Kidney (tissue), 14 donors: ENCODE data around the gene TANGO2. TPM values are rescaled to one million over a fixed set of nuclear protein-coding genes. Genes with fewer than 3 reads are reported as not detected.

ENCODE experiments used
- DNase-seq, 5 donors: peaks; one replicate each; pipeline ENCODE4 v3.0.0-alpha.2; 2013 to 2020
- FAIRE-seq: peaks from 2 replicates; lab custom pipeline; 2012; peaks lifted over from hg19 to GRCh38; lab: Jason Lieb, UNC
- H3K27ac ChIP-seq, 2 donors: one replicate each; pipeline ENCODE4 v1.7.0; 2013; ENCODE audit warnings: low read depth in 2 of 2, low read length in 2 of 2, inconsistent platforms in 1 of 2
- H3K27me3 ChIP-seq: one replicate; pipeline ENCODE4 v1.7.1; 2013; ENCODE audit warnings: low read length, inconsistent platforms; ENCODE audit not compliant: control insufficient read depth, insufficient read depth
- H3K36me3 ChIP-seq, 3 donors: one replicate each; pipeline versions ENCODE4 v1.7.0 to v1.7.1; 2013; ENCODE audit warnings: low read length in 3 of 3, control low read depth in 1 of 3, inconsistent platforms in 1 of 3; ENCODE audit not compliant: insufficient read depth in 3 of 3, control insufficient read depth in 2 of 3
- H3K4me1 ChIP-seq, 3 donors: one replicate each; pipeline versions ENCODE4 v1.7.0 to v1.7.1; 2013; ENCODE audit warnings: low read length in 3 of 3, inconsistent platforms in 1 of 3, low read depth in 1 of 3; ENCODE audit not compliant: control insufficient read depth in 2 of 3, insufficient read depth in 2 of 3
- H3K4me3 ChIP-seq, 3 donors: one replicate each; pipeline versions ENCODE4 v1.7.0 to v1.8.1; 2013; ENCODE audit warnings: low read length in 3 of 3, control low read depth in 1 of 3, inconsistent platforms in 1 of 3
- H3K9ac ChIP-seq, 3 donors: one replicate each; pipeline versions ENCODE4 v1.7.0 to v1.7.1; 2013; ENCODE audit warnings: low read length in 3 of 3, control low read depth in 1 of 3, inconsistent platforms in 1 of 3
- H3K9me3 ChIP-seq, 3 donors: one replicate each; pipeline versions ENCODE4 v1.7.0 to v1.7.1; 2013; ENCODE audit warnings: low read length in 3 of 3, control low read depth in 1 of 3, inconsistent platforms in 1 of 3; ENCODE audit not compliant: control insufficient read depth in 2 of 3, insufficient read depth in 1 of 3
- intact Hi-C: fragments of 100-400 bp; cut with DNase I; formaldehyde crosslinking; loops from one replicate; pipeline ENCODE4 v1.11.1; 2022
- polyA plus RNA-seq: library from polyadenylated mRNA; stranded (reverse); fragments of 350-450 nt; fragmentation: Illumina TruSeq; extraction: RNeasy Lipid Tissue Mini Kit (QIAGEN cat#74804); gene quantifications from one replicate; pipeline ENCODE4 v1.2.3, GENCODE V29; 2014; ENCODE audit warnings: low read depth, low replicate concordance; ENCODE audit not compliant: insufficient read depth
- total RNA-seq: library from RNA; stranded (reverse); fragmentation: NEBNext Ultra II Directional; extraction: Animal tissue kit (Norgen Biotek cat#: 25700); gene quantifications from one replicate; pipeline ENCODE4 v1.2.1, GENCODE V29; 2021
- TF ChIP-seq, protein P1 (sequence below): IDR thresholded peaks from 3 replicates; pipeline ENCODE4 v1.5.1; 2012; ENCODE audit warnings: mild to moderate bottlenecking, moderate library complexity, borderline replicate concordance; ENCODE audit not compliant: insufficient read depth; ENCODE audit errors: extremely low read depth
- donor health status: control.
- donor health status: control.
- donor health status: control.
- donor health status: control.
- donor health status: control.
- donor health status: DM: yes; HTN: yes; CAD: no.
- donor health status: Normal renal cell carcinoma (clear cell type).

Gene TANGO2
- total and polyA plus RNA-seq, 2 donors from 2014 or later: 27.7 to 37.3 TPM

DNA sequence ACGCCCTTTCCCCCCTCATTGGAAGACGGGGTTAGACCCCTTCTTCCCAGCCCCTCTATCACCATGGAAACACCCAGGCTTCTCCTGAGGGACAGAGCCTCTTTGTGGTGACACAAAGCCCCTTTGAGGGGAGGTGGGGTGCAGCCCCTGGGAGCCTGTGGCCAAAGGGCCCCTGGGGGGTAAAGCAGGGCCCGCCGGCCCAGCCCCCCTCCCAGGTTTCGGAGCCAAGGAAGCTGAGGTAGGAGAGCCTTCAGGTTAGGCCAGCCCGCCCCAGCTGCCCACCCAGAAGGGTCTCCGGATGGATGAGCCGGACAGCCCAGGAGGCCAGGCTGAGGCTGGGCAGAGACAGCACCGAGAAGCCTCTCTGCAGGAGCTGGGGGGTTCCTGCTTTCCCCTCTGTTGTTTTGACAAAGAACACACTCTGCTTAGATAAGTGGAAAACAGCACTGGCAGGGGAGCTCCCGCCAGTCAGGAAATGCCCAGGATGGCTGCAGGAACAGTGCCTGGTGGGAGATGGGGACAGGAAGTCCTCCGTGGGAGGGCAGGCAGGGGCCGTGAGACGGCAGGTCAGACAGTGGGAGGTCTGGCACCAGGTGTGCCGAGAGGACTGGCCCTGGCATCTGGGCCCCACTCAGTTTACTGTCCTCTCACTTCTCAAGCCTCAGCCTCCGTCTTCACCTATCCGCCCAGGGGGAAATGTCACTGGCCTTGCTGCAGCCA lies 22.5 kb upstream of the TANGO2 start:
- DNase-seq: peak in 1 of 5 donors; percentile 71
- H3K9ac ChIP-seq: no peak overlapping the region
- H3K36me3 ChIP-seq: no peaks in the 10 kb centered on the region
- intact Hi-C loops: no loop called here
- no peak for FAIRE-seq
- peaks cover 0 to 31% (median 13%) of the 10 kb centered on the region in 3 donors for H3K4me1 ChIP-seq
- no peak overlapping the region for H3K4me3 ChIP-seq
- no peak overlapping the region for H3K27ac ChIP-seq
- H3K27me3 ChIP-seq: no peaks in the 10 kb centered on the region
- TF ChIP-seq, protein P1, sequence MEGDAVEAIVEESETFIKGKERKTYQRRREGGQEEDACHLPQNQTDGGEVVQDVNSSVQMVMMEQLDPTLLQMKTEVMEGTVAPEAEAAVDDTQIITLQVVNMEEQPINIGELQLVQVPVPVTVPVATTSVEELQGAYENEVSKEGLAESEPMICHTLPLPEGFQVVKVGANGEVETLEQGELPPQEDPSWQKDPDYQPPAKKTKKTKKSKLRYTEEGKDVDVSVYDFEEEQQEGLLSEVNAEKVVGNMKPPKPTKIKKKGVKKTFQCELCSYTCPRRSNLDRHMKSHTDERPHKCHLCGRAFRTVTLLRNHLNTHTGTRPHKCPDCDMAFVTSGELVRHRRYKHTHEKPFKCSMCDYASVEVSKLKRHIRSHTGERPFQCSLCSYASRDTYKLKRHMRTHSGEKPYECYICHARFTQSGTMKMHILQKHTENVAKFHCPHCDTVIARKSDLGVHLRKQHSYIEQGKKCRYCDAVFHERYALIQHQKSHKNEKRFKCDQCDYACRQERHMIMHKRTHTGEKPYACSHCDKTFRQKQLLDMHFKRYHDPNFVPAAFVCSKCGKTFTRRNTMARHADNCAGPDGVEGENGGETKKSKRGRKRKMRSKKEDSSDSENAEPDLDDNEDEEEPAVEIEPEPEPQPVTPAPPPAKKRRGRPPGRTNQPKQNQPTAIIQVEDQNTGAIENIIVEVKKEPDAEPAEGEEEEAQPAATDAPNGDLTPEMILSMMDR: no peak
- H3K9me3 ChIP-seq: peaks cover 0 to 2% (median 0%) of the 10 kb centered on the region in 3 donors

DNA sequence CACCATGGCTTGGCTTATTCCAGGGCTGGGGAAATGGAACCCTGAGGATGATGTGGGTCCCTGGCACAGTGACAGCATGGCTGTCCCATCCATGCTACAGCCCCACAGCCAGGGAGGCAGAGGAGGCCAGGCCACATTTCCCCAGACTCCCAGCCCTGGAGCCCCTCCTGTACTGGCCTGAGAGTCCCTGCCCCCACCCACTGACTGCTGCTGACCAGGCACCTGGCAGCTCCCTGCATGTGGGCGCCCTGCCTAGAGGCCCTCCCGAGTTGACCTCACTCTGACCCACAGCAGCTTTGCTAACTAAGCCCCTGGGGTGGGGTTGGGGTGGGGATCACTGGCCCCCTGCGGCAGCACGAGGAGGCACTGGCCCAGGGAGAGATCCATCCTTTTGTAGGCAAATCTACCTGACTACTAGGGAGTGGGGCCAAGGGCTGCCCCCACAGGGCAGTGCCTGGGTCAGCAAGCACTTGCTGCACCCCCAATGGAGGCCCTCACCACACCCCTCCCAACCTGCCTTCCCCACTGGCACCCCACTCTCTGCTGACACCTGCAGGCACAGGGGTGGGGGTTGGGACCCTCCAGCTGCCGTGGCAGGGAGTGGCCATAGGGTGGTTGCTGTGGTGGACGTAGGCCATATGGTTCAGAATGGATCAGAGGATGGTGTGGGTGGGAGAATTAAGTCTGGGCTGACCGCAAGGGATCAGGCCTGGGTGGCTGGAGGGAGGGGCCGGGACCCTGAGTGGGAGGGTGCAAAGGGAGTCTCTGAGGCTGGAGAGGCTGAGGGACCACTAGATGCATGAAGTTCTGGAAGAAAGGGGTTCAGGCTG lies 21.7 kb upstream of the TANGO2 start:
- intact Hi-C loops: no loop called here
- Histone ChIP-seq H3K27me3 (no peaks in the 10 kb centered on the region), H3K4me3 (no peak overlapping the region), H3K9me3 (peaks cover 0 to 3% (median 0%) of the 10 kb centered on the region in 3 donors), H3K9ac (no peak overlapping the region), H3K27ac (no peak overlapping the region), H3K36me3 (no peaks in the 10 kb centered on the region), H3K4me1 (peaks cover 0 to 31% (median 13%) of the 10 kb centered on the region in 3 donors)
- FAIRE-seq: no peak
- DNase-seq: peak in 1 of 5 donors; percentile 63
- TF ChIP-seq, protein P1: no peak

DNA sequence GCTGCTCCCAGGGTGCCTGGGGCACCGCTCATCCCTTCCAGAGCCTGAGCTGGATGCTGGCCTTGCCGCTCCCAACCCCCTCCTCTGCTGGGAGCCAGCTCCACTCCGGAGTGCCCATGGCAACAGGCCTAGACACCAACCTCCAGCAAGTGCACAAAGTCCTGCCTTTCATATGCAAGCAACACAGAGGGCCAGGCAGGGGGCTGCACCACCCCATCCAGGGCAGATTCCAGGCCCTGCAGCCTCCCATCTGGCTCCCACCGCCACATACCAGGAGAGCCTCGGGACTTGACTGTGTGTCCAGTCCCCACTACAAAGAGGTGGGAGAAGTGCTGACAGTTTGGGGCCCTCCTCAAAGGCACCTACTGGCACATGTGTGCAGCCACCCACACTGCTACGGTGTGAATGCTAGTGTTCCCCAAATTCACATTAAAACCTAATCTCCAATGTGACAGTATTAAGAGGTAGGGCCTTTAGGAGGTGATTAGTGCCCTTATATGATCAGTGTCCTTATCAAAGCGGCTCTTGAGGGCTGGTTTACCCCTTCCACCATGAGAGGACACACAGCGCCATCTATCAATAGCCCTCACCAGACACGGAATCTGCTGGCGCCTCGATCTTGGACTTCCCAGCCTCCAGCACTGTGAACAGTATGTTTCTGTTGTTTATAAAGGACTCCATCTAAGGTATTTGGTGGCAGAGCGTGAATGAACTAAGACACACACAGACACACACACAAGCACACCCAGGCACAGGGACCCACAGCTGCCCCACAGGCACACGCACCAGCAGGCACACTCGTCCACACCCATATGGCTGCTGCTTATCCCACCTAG lies 20.4 kb upstream of the TANGO2 start:
- DNase-seq: peak in 1 of 5 donors; percentile 70
- Histone ChIP-seq H3K27me3 (no peaks in the 10 kb centered on the region), H3K4me3 (no peak overlapping the region), H3K9ac (no peak overlapping the region), H3K4me1 (peaks cover 0 to 28% (median 13%) of the 10 kb centered on the region in 3 donors), H3K27ac (peak overlapping the region in 1 of 2 donors; percentile 17), H3K36me3 (no peaks in the 10 kb centered on the region), H3K9me3 (peaks cover 0 to 3% (median 0%) of the 10 kb centered on the region in 3 donors)
- intact Hi-C loops: no loop called here
- TF ChIP-seq, protein P1: no peak
- no peak for FAIRE-seq
